ENCODE data around the gene PGA4. TPM values are rescaled to one million over a fixed set of nuclear protein-coding genes. Genes with fewer than 3 reads are reported as not detected.

PGA4 gene
- total RNA-seq, 4 donors from 2014 or later, result 1.0 to 8.7 (median 4.9) TPM

DNA sequence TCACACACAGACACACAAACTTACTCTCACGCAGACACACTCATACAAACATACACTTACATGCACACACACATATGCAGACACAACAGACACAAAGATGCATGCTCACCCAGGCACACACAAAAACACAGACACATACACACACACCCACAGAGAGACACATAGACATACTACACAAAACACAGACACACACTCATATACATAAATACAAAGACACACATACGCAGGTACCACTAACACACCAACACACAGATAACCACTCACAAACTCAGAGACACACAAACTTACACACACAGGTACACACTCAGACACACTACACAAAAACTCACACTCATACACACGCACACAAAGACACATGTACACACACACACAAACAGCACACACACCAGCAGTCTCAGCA lies 50.6 kb downstream of the PGA4 start:
- intact Hi-C loops (cut with DNase I; ENCODE audit: low total_unique reads), result no loop called here
- H3K9me3 ChIP-seq, result no peaks in the 10 kb centered on the region
- H3K27ac ChIP-seq, result no peak overlapping the region
- no peak for TF ChIP-seq POLR2A (IDR thresholded peaks at IDR 0.05)
- TF ChIP-seq, protein P1, sequence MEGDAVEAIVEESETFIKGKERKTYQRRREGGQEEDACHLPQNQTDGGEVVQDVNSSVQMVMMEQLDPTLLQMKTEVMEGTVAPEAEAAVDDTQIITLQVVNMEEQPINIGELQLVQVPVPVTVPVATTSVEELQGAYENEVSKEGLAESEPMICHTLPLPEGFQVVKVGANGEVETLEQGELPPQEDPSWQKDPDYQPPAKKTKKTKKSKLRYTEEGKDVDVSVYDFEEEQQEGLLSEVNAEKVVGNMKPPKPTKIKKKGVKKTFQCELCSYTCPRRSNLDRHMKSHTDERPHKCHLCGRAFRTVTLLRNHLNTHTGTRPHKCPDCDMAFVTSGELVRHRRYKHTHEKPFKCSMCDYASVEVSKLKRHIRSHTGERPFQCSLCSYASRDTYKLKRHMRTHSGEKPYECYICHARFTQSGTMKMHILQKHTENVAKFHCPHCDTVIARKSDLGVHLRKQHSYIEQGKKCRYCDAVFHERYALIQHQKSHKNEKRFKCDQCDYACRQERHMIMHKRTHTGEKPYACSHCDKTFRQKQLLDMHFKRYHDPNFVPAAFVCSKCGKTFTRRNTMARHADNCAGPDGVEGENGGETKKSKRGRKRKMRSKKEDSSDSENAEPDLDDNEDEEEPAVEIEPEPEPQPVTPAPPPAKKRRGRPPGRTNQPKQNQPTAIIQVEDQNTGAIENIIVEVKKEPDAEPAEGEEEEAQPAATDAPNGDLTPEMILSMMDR (IDR thresholded peaks at IDR 0.05), result no peak
- no peak for DNase-seq
- H3K4me1 ChIP-seq, result no peaks in the 10 kb centered on the region
- H3K4me3 ChIP-seq, result no peak overlapping the region
- H3K27me3 ChIP-seq, result no peaks in the 10 kb centered on the region
- H3K36me3 ChIP-seq, result no peaks in the 10 kb centered on the region

GRCh38 chr11:61273178-61274078 lies 51.3 kb downstream of the PGA4 start:
- Histone ChIP-seq H3K4me1 (no peaks in the 10 kb centered on the region), H3K27me3 (no peaks in the 10 kb centered on the region), H3K9me3 (no peaks in the 10 kb centered on the region), H3K36me3 (no peaks in the 10 kb centered on the region), H3K27ac (no peak overlapping the region), H3K4me3 (no peak overlapping the region)
- TF ChIP-seq, protein P1 (IDR thresholded peaks at IDR 0.05), result no peak
- TF ChIP-seq POLR2A (IDR thresholded peaks at IDR 0.05), result no peak
- intact Hi-C loops (cut with DNase I; ENCODE audit: low total_unique reads), result no loop called here
- no peak for DNase-seq

DNA sequence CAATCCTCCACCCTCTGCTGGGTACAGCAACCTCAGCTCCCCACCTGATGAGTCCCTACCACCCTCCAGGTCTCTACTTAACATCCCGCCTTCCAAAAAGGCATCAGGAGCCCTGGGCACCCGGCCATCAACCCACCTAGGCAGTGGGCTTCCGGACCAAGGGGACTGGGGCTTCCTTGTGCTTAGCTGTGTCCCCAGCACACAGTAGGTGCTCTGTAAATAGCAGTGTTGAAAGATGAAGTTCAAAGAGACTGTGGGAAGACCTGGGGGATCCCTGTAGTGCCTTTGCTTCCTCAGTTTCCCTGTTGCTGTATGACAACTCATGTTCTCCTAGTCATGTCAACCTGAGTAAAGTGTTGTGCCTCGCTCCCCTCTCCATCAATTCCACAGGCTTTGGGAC lies 51.9 kb downstream of the PGA4 start:
- no peak for DNase-seq
- intact Hi-C loops (cut with DNase I; ENCODE audit: low total_unique reads), result no loop called here
- Histone ChIP-seq H3K36me3 (no peaks in the 10 kb centered on the region), H3K4me1 (no peaks in the 10 kb centered on the region), H3K27ac (no peak overlapping the region), H3K9me3 (no peaks in the 10 kb centered on the region), H3K4me3 (no peak overlapping the region), H3K27me3 (no peaks in the 10 kb centered on the region)
- TF ChIP-seq, protein P1 (IDR thresholded peaks at IDR 0.05), result no peak
- no peak for TF ChIP-seq POLR2A (IDR thresholded peaks at IDR 0.05)

DNA sequence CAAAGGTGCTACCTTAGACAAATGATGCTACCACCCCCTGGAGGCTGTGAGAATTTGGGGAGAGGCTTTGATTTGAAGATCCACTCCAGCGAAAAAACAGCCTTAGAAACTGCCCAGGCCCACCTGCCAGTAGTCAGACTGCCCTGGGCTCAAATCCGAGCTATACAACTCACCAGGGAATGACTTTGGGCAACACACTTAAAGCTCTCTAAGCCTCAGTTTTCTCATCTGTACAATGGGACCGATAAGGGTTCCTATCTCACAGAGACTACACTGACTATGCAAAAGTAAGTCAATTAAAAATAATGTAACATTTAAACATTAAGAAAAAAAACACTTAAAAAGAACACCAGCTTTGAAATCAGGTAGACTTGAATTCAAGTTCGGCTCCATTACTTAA lies 53.0 kb downstream of the PGA4 start:
- Histone ChIP-seq H3K4me3 (no peak overlapping the region), H3K4me1 (no peaks in the 10 kb centered on the region), H3K36me3 (no peaks in the 10 kb centered on the region), H3K27ac (no peak overlapping the region), H3K27me3 (no peaks in the 10 kb centered on the region), H3K9me3 (no peaks in the 10 kb centered on the region)
- no peak for DNase-seq
- intact Hi-C loops (cut with DNase I; ENCODE audit: low total_unique reads), result no loop called here
- TF ChIP-seq, protein P1 (IDR thresholded peaks at IDR 0.05), result no peak
- no peak for TF ChIP-seq POLR2A (IDR thresholded peaks at IDR 0.05)

GRCh38 chr11:61277186-61278000 lies 55.2 kb downstream of the PGA4 start:
- no peak for TF ChIP-seq POLR2A (IDR thresholded peaks at IDR 0.05)
- TF ChIP-seq, protein P1 (IDR thresholded peaks at IDR 0.05), result no peak
- Histone ChIP-seq H3K27ac (no peak overlapping the region), H3K36me3 (no peaks in the 10 kb centered on the region), H3K27me3 (no peaks in the 10 kb centered on the region), H3K4me1 (no peaks in the 10 kb centered on the region), H3K9me3 (no peaks in the 10 kb centered on the region), H3K4me3 (no peak overlapping the region)
- DNase-seq, result no peak
- intact Hi-C loops (cut with DNase I; ENCODE audit: low total_unique reads), result no loop called here
